Neuronal stem cell (in vitro differentiated cells): ENCODE measurements around the gene TLE3.
A peak's percentile ranks its signal among the peaks of the same experiment; 100 is the strongest.

Experiments used
- DNase-seq: peaks from one replicate; pipeline ENCODE4 v3.0.0-alpha.2; 2013; ENCODE audit warnings: low spot score
- H2AFZ ChIP-seq: one replicate; pipeline ENCODE4 v1.6.1; 2013; ENCODE audit warnings: mild to moderate bottlenecking, low read length, inconsistent platforms
- H2AK5ac ChIP-seq: 2 replicates; pipeline ENCODE4 v1.6.1; 2013; ENCODE audit warnings: low read depth, mild to moderate bottlenecking, inconsistent platforms, low read length, moderate library complexity, mixed read lengths
- H2BK120ac ChIP-seq: 2 replicates; pipeline ENCODE4 v1.6.1; 2013; ENCODE audit warnings: low read depth, mild to moderate bottlenecking, inconsistent platforms, low read length, moderate library complexity, mixed read lengths
- H2BK12ac ChIP-seq: one replicate; pipeline ENCODE4 v1.6.1; 2013; ENCODE audit warnings: low read length, inconsistent platforms
- H2BK15ac ChIP-seq: 2 replicates; pipeline ENCODE4 v1.6.1; 2013; ENCODE audit warnings: mild to moderate bottlenecking, low read length, inconsistent platforms, mixed read lengths
- H2BK5ac ChIP-seq: one replicate; pipeline ENCODE4 v1.6.1; 2013; ENCODE audit warnings: inconsistent platforms, mild to moderate bottlenecking, low read length, moderate library complexity
- H3K14ac ChIP-seq: one replicate; pipeline ENCODE4 v1.6.1; 2013; ENCODE audit warnings: low read length, inconsistent platforms
- H3K18ac ChIP-seq: 2 replicates; pipeline ENCODE4 v1.6.1; 2013; ENCODE audit warnings: low read length, inconsistent platforms
- H3K23ac ChIP-seq: 2 replicates; pipeline ENCODE4 v1.6.1; 2013; ENCODE audit warnings: low read depth, mild to moderate bottlenecking, mixed read lengths, low read length, inconsistent platforms; ENCODE audit not compliant: poor library complexity
- H3K27ac ChIP-seq: replicated peaks from 3 replicates; pipeline ENCODE4 v1.5.1; 2013; ENCODE audit warnings: low read length, inconsistent platforms
- H3K27me3 ChIP-seq, 3 experiments: 2 replicates each; pipeline ENCODE4 v1.6.1; 2013; ENCODE audit warnings: low read length in 3 of 3, mild to moderate bottlenecking in 2 of 3, inconsistent platforms in 1 of 3, low read depth in 1 of 3, mixed read lengths in 1 of 3, moderate library complexity in 1 of 3; ENCODE audit not compliant: control insufficient read depth in 3 of 3, insufficient read depth in 3 of 3
- H3K36me3 ChIP-seq, 2 donors: replicated peaks in 1 of 2; 2 replicates each; pipeline ENCODE4 v1.6.1; 2013; ENCODE audit warnings: low read length in 2 of 2; ENCODE audit not compliant: control insufficient read depth in 2 of 2, insufficient read depth in 2 of 2
- H3K4ac ChIP-seq: 2 replicates; pipeline ENCODE4 v1.6.1; 2013; ENCODE audit warnings: inconsistent platforms, mild to moderate bottlenecking, low read length, moderate library complexity
- H3K4me1 ChIP-seq, 2 donors: 1 replicate in 1 of 2; 2 replicates in 1 of 2; pipeline ENCODE4 v1.6.1; 2013; ENCODE audit warnings: low read length in 2 of 2, low read depth in 1 of 2; ENCODE audit not compliant: control insufficient read depth in 2 of 2, insufficient read depth in 1 of 2
- H3K4me2 ChIP-seq: one replicate; pipeline ENCODE4 v1.6.1; 2013; ENCODE audit warnings: mild to moderate bottlenecking, low read length, inconsistent platforms; ENCODE audit not compliant: insufficient read depth, poor library complexity, severe bottlenecking
- H3K4me3 ChIP-seq, 2 donors: 2 replicates each; pipeline ENCODE4 v1.5.1; 2013; ENCODE audit warnings: low read length in 2 of 2, mild to moderate bottlenecking in 2 of 2, inconsistent platforms in 1 of 2, moderate library complexity in 1 of 2
- H3K79me1 ChIP-seq: one replicate; pipeline ENCODE4 v1.6.1; 2013; ENCODE audit warnings: low read depth, mild to moderate bottlenecking, inconsistent platforms, low read length, moderate library complexity
- H3K9ac ChIP-seq: one replicate; pipeline ENCODE4 v1.6.1; 2013; ENCODE audit warnings: mild to moderate bottlenecking, low read depth, low read length, inconsistent platforms; ENCODE audit not compliant: poor library complexity
- H3K9me3 ChIP-seq, 2 donors: replicated peaks in 1 of 2; 2 replicates each; pipeline versions ENCODE3 to v1.6.1; 2013; ENCODE audit warnings: low read length in 2 of 2, mild to moderate bottlenecking in 2 of 2, inconsistent platforms in 1 of 2, low read depth in 1 of 2, mixed read lengths in 1 of 2, moderate library complexity in 1 of 2; ENCODE audit not compliant: control insufficient read depth in 2 of 2, insufficient read depth in 1 of 2
- H4K8ac ChIP-seq: one replicate; pipeline ENCODE4 v1.6.1; 2013; ENCODE audit warnings: low read depth, mild to moderate bottlenecking, inconsistent platforms, low read length, moderate library complexity
- H4K91ac ChIP-seq: one replicate; pipeline ENCODE4 v1.6.1; 2013; ENCODE audit warnings: low read length, low read depth, mild to moderate bottlenecking, inconsistent platforms; ENCODE audit not compliant: poor library complexity
- WGBS, 2 donors: extraction: QIAGEN DNeasy Blood & Tissue Kit; methylation state at CpG; one replicate each; pipeline ENCODE4 v1.1.7; 2013; ENCODE audit warnings: missing lambda C conversion rate in 2 of 2, mixed read lengths in 1 of 2; ENCODE audit not compliant: insufficient read length in 2 of 2, insufficient replicate concordance in 1 of 2; ENCODE audit errors: extremely low coverage in 2 of 2; 5-methylcytosine and 5-hydroxymethylcytosine counted together

TLE3 gene

GRCh38 chr15:70014860-70015490, 82.7 kb downstream of the TLE3 start:
- Histone ChIP-seq H4K91ac (no peak overlapping the region), H2AFZ (peak overlapping the region; percentile 54), H3K9me3 (no peaks in the 10 kb centered on the region), H3K4me3 (no peak overlapping the region), H3K18ac (peak overlapping the region; percentile 55), H3K36me3 (no peaks in the 10 kb centered on the region), H3K9ac (no peak overlapping the region), H3K23ac (no peak overlapping the region), H3K27me3 (peaks cover 0 to 51% (median 0%) of the 10 kb centered on the region in 3 experiments), H3K27ac (no peak overlapping the region), H3K14ac (no peak overlapping the region), H3K4me1 (peaks cover 0 to 11% of the 10 kb centered on the region in 2 donors), H3K4ac (no peak overlapping the region), H3K79me1 (no peaks in the 10 kb centered on the region), H2BK15ac (peak overlapping the region; percentile 60), H2BK12ac (no peak overlapping the region), H2AK5ac (no peak overlapping the region), H3K4me2 (no peak overlapping the region), H2BK120ac (no peak overlapping the region), H4K8ac (no peak overlapping the region), H2BK5ac (no peak overlapping the region)
- WGBS, 2 donors: no CpG with 5 or more reads among the region's 9 CpGs
- no peak for DNase-seq

GRCh38 chr15:70014331-70014730, 83.4 kb downstream of the TLE3 start:
- Histone ChIP-seq H3K4me2 (no peak overlapping the region), H3K4me1 (peaks cover 0 to 11% of the 10 kb centered on the region in 2 donors), H4K91ac (no peak overlapping the region), H2BK5ac (no peak overlapping the region), H2AFZ (no peak overlapping the region), H3K14ac (no peak overlapping the region), H2BK120ac (no peak overlapping the region), H3K27ac (no peak overlapping the region), H4K8ac (no peak overlapping the region), H3K9ac (no peak overlapping the region), H3K36me3 (no peaks in the 10 kb centered on the region), H3K9me3 (no peaks in the 10 kb centered on the region), H2BK15ac (no peak overlapping the region), H2BK12ac (no peak overlapping the region), H3K23ac (no peak overlapping the region), H3K27me3 (peaks cover 0 to 55% (median 0%) of the 10 kb centered on the region in 3 experiments), H3K18ac (no peak overlapping the region), H2AK5ac (no peak overlapping the region), H3K79me1 (no peaks in the 10 kb centered on the region), H3K4me3 (no peak overlapping the region), H3K4ac (no peak overlapping the region)
- WGBS, 2 donors: no CpG with 5 or more reads among the region's 6 CpGs
- DNase-seq: no peak

- no peak overlapping the region for H2BK12ac ChIP-seq
- no peak overlapping the region for H3K9ac ChIP-seq
- H3K36me3 ChIP-seq: no peaks in the 10 kb centered on the region
- DNase-seq: no peak
- H2BK15ac ChIP-seq: no peak overlapping the region
- H3K4me2 ChIP-seq: no peak overlapping the region
- H3K9me3 ChIP-seq: no peaks in the 10 kb centered on the region
- no peak overlapping the region for H4K91ac ChIP-seq
- no peaks in the 10 kb centered on the region for H3K79me1 ChIP-seq
- H3K23ac ChIP-seq: no peak overlapping the region
- no peak overlapping the region for H3K4ac ChIP-seq
- H3K14ac ChIP-seq: no peak overlapping the region
- no peak overlapping the region for H3K27ac ChIP-seq
- no peak overlapping the region for H2AFZ ChIP-seq
- no peak overlapping the region for H2BK120ac ChIP-seq
- H3K18ac ChIP-seq: no peak overlapping the region
- peaks cover 0 to 55% (median 0%) of the 10 kb centered on the region in 3 experiments for H3K27me3 ChIP-seq
- H2BK5ac ChIP-seq: no peak overlapping the region
- H3K4me3 ChIP-seq: no peak overlapping the region
- WGBS, 2 donors: no CpG with 5 or more reads among the region's 8 CpGs
- no peak overlapping the region for H2AK5ac ChIP-seq
- H4K8ac ChIP-seq: no peak overlapping the region
- peaks cover 0 to 11% of the 10 kb centered on the region in 2 donors for H3K4me1 ChIP-seq
These were observed 83.9 kb downstream of the TLE3 start for GRCh38 chr15:70013656-70014313.

- H3K18ac ChIP-seq: no peak overlapping the region
- H3K14ac ChIP-seq: no peak overlapping the region
- H3K4me3 ChIP-seq: no peak overlapping the region
- H3K9ac ChIP-seq: no peak overlapping the region
- H2BK5ac ChIP-seq: no peak overlapping the region
- H3K27me3 ChIP-seq: peaks cover 0 to 64% (median 0%) of the 10 kb centered on the region in 3 experiments
- no peak overlapping the region for H2AFZ ChIP-seq
- H2BK12ac ChIP-seq: no peak overlapping the region
- no peak overlapping the region for H2BK120ac ChIP-seq
- no peaks in the 10 kb centered on the region for H3K36me3 ChIP-seq
- no peaks in the 10 kb centered on the region for H3K79me1 ChIP-seq
- no peak overlapping the region for H4K8ac ChIP-seq
- H3K4ac ChIP-seq: no peak overlapping the region
- no CpG with 5 or more reads among the region's 4 CpGs for WGBS, 2 donors
- DNase-seq: no peak
- H4K91ac ChIP-seq: no peak overlapping the region
- peaks cover 0 to 11% of the 10 kb centered on the region in 2 donors for H3K4me1 ChIP-seq
- H3K23ac ChIP-seq: no peak overlapping the region
- H2BK15ac ChIP-seq: no peak overlapping the region
- H2AK5ac ChIP-seq: no peak overlapping the region
- no peak overlapping the region for H3K27ac ChIP-seq
- H3K9me3 ChIP-seq: no peaks in the 10 kb centered on the region
- no peak overlapping the region for H3K4me2 ChIP-seq
These were observed 84.8 kb downstream of the TLE3 start for GRCh38 chr15:70012895-70013294.
